ENCODE results near the gene MKX.

MKX gene

GRCh38 chr10:27752673-27753237, 7.1 kb upstream of the MKX start:
- Histone ChIP-seq H3K4me3 (ENCODE audit: low read depth, low read length) (no peak overlapping the region), H3K4me1 (ENCODE audit: control insufficient read depth, insufficient read depth, low read length) (no peaks in the 10 kb centered on the region), H3K27me3 (ENCODE audit: control insufficient read depth, insufficient read depth, low read length) (peaks cover 61% of the 10 kb centered on the region), H3K27ac (ENCODE audit: low read depth, low read length) (no peak overlapping the region), H3K9me3 (ENCODE audit: control insufficient read depth, insufficient read depth, low read depth, low read length) (no peaks in the 10 kb centered on the region), H3K36me3 (ENCODE audit: control insufficient read depth, insufficient read depth, low read length) (no peaks in the 10 kb centered on the region), H3K9ac (ENCODE audit: low read length) (no peak overlapping the region)

GRCh38 chr10:27748601-27749000, 3.0 kb upstream of the MKX start:
- Histone ChIP-seq H3K4me3 (ENCODE audit: low read depth, low read length) (no peak overlapping the region), H3K4me1 (ENCODE audit: control insufficient read depth, insufficient read depth, low read length) (peaks cover 17% of the 10 kb centered on the region), H3K36me3 (ENCODE audit: control insufficient read depth, insufficient read depth, low read length) (no peaks in the 10 kb centered on the region), H3K9ac (ENCODE audit: low read length) (no peak overlapping the region), H3K27me3 (ENCODE audit: control insufficient read depth, insufficient read depth, low read length) (peaks cover 97% of the 10 kb centered on the region), H3K9me3 (ENCODE audit: control insufficient read depth, insufficient read depth, low read depth, low read length) (no peaks in the 10 kb centered on the region), H3K27ac (ENCODE audit: low read depth, low read length) (no peak overlapping the region)

GRCh38 chr10:27747096-27747451, 1.5 kb upstream of the MKX start:
- no peak overlapping the region for H3K9ac ChIP-seq (ENCODE audit: low read length)
- no peak overlapping the region for H3K27ac ChIP-seq (ENCODE audit: low read depth, low read length)
- H3K4me3 ChIP-seq (ENCODE audit: low read depth, low read length), result peak overlapping the region; percentile 81
- H3K4me1 ChIP-seq (ENCODE audit: control insufficient read depth, insufficient read depth, low read length), result peaks cover 17% of the 10 kb centered on the region
- H3K9me3 ChIP-seq (ENCODE audit: control insufficient read depth, insufficient read depth, low read depth, low read length), result no peaks in the 10 kb centered on the region
- peaks cover 97% of the 10 kb centered on the region for H3K27me3 ChIP-seq (ENCODE audit: control insufficient read depth, insufficient read depth, low read length)
- no peaks in the 10 kb centered on the region for H3K36me3 ChIP-seq (ENCODE audit: control insufficient read depth, insufficient read depth, low read length)

GRCh38 chr10:27746397-27747095, 927 bp upstream of the MKX start:
- peaks cover 98% of the 10 kb centered on the region for H3K27me3 ChIP-seq (ENCODE audit: control insufficient read depth, insufficient read depth, low read length)
- peak overlapping the region; percentile 81 for H3K4me3 ChIP-seq (ENCODE audit: low read depth, low read length)
- no peaks in the 10 kb centered on the region for H3K36me3 ChIP-seq (ENCODE audit: control insufficient read depth, insufficient read depth, low read length)
- H3K9ac ChIP-seq (ENCODE audit: low read length), result peak overlapping the region; percentile 7
- H3K9me3 ChIP-seq (ENCODE audit: control insufficient read depth, insufficient read depth, low read depth, low read length), result no peaks in the 10 kb centered on the region
- H3K4me1 ChIP-seq (ENCODE audit: control insufficient read depth, insufficient read depth, low read length), result peaks cover 19% of the 10 kb centered on the region
- no peak overlapping the region for H3K27ac ChIP-seq (ENCODE audit: low read depth, low read length)

GRCh38 chr10:27744802-27745731, 552 bp downstream of the MKX start:
- Histone ChIP-seq H3K9ac (ENCODE audit: low read length) (no peak overlapping the region), H3K9me3 (ENCODE audit: control insufficient read depth, insufficient read depth, low read depth, low read length) (no peaks in the 10 kb centered on the region), H3K4me3 (ENCODE audit: low read depth, low read length) (peak overlapping the region; percentile 81), H3K36me3 (ENCODE audit: control insufficient read depth, insufficient read depth, low read length) (no peaks in the 10 kb centered on the region), H3K4me1 (ENCODE audit: control insufficient read depth, insufficient read depth, low read length) (peaks cover 20% of the 10 kb centered on the region), H3K27me3 (ENCODE audit: control insufficient read depth, insufficient read depth, low read length) (peaks cover 100% of the 10 kb centered on the region), H3K27ac (ENCODE audit: low read depth, low read length) (no peak overlapping the region)

GRCh38 chr10:27743877-27744801, 1.5 kb downstream of the MKX start:
- Histone ChIP-seq H3K9ac (ENCODE audit: low read length) (peak overlapping the region; percentile 79), H3K36me3 (ENCODE audit: control insufficient read depth, insufficient read depth, low read length) (no peaks in the 10 kb centered on the region), H3K9me3 (ENCODE audit: control insufficient read depth, insufficient read depth, low read depth, low read length) (no peaks in the 10 kb centered on the region), H3K4me1 (ENCODE audit: control insufficient read depth, insufficient read depth, low read length) (peaks cover 20% of the 10 kb centered on the region), H3K4me3 (ENCODE audit: low read depth, low read length) (peak overlapping the region; percentile 81), H3K27me3 (ENCODE audit: control insufficient read depth, insufficient read depth, low read length) (peaks cover 92% of the 10 kb centered on the region), H3K27ac (ENCODE audit: low read depth, low read length) (no peak overlapping the region)

GRCh38 chr10:27743012-27743876, 2.4 kb downstream of the MKX start:
- H3K9me3 ChIP-seq (ENCODE audit: control insufficient read depth, insufficient read depth, low read depth, low read length), result no peaks in the 10 kb centered on the region
- H3K27me3 ChIP-seq (ENCODE audit: control insufficient read depth, insufficient read depth, low read length), result peaks cover 83% of the 10 kb centered on the region
- H3K36me3 ChIP-seq (ENCODE audit: control insufficient read depth, insufficient read depth, low read length), result no peaks in the 10 kb centered on the region
- peak overlapping the region; percentile 79 for H3K9ac ChIP-seq (ENCODE audit: low read length)
- H3K27ac ChIP-seq (ENCODE audit: low read depth, low read length), result no peak overlapping the region
- peaks cover 20% of the 10 kb centered on the region for H3K4me1 ChIP-seq (ENCODE audit: control insufficient read depth, insufficient read depth, low read length)
- H3K4me3 ChIP-seq (ENCODE audit: low read depth, low read length), result peak overlapping the region; percentile 81

- Histone ChIP-seq H3K27ac (ENCODE audit: low read depth, low read length) (0 out of 2 replicates have a peak overlapping the region, but pooled peaks have one; percentile 27), H3K27me3 (ENCODE audit: control insufficient read depth, insufficient read depth, low read length) (peaks cover 75% of the 10 kb centered on the region), H3K9me3 (ENCODE audit: control insufficient read depth, insufficient read depth, low read depth, low read length) (no peaks in the 10 kb centered on the region), H3K9ac (ENCODE audit: low read length) (peak overlapping the region; percentile 79), H3K4me3 (ENCODE audit: low read depth, low read length) (peak overlapping the region; percentile 81), H3K4me1 (ENCODE audit: control insufficient read depth, insufficient read depth, low read length) (peaks cover 20% of the 10 kb centered on the region), H3K36me3 (ENCODE audit: control insufficient read depth, insufficient read depth, low read length) (no peaks in the 10 kb centered on the region)
Measured at GRCh38 chr10:27742195-27743011, 3.2 kb downstream of the MKX start.

GRCh38 chr10:27741173-27742091, 4.2 kb downstream of the MKX start:
- Histone ChIP-seq H3K9ac (ENCODE audit: low read length) (no peak overlapping the region), H3K4me3 (ENCODE audit: low read depth, low read length) (peak overlapping the region; percentile 81), H3K27ac (ENCODE audit: low read depth, low read length) (no peak overlapping the region)

More at GRCh38 chr10:27741173-27742091, 4.2 kb downstream of the MKX start:
- Histone ChIP-seq H3K27me3 (ENCODE audit: control insufficient read depth, insufficient read depth, low read length) (peaks cover 65% of the 10 kb centered on the region), H3K36me3 (ENCODE audit: control insufficient read depth, insufficient read depth, low read length) (no peaks in the 10 kb centered on the region), H3K4me1 (ENCODE audit: control insufficient read depth, insufficient read depth, low read length) (peaks cover 16% of the 10 kb centered on the region), H3K9me3 (ENCODE audit: control insufficient read depth, insufficient read depth, low read depth, low read length) (no peaks in the 10 kb centered on the region)

All from HUES6 (cell line).